ENCODE results near the gene JAKMIP1.

JAKMIP1 gene

GRCh38 chr4:6235012-6235411 is 34.7 kb upstream of the JAKMIP1 start:
- H3K9me3 Mint-ChIP-seq, result no peaks in the 10 kb centered on the region
- no peaks in the 10 kb centered on the region for H3K36me3 Mint-ChIP-seq (ENCODE audit: low read depth)
- H3K4me3 Mint-ChIP-seq, result no peak overlapping the region
- no peak for TF ChIP-seq CTCF (IDR thresholded peaks at IDR 0.05)
- peaks cover 5% of the 10 kb centered on the region for H3K27me3 Mint-ChIP-seq (ENCODE audit: low read depth, poor library complexity)
- no peak for DNase-seq
- H3K27ac Mint-ChIP-seq, result no peak overlapping the region
- H3K4me1 Mint-ChIP-seq, result no peaks in the 10 kb centered on the region

- Mint-ChIP-seq H3K4me1 (no peaks in the 10 kb centered on the region), H3K36me3 (ENCODE audit: low read depth) (no peaks in the 10 kb centered on the region), H3K9me3 (no peaks in the 10 kb centered on the region), H3K27me3 (ENCODE audit: low read depth, poor library complexity) (peaks cover under 1% of the 10 kb centered on the region), H3K4me3 (no peak overlapping the region), H3K27ac (no peak overlapping the region)
- no peak for TF ChIP-seq CTCF (IDR thresholded peaks at IDR 0.05)
- no peak for DNase-seq
Observed at GRCh38 chr4:6233929-6234328, 33.6 kb upstream of the JAKMIP1 start.

- H3K36me3 Mint-ChIP-seq (ENCODE audit: low read depth), result no peaks in the 10 kb centered on the region
- DNase-seq, result no peak
- no peaks in the 10 kb centered on the region for H3K4me1 Mint-ChIP-seq
- no peak overlapping the region for H3K4me3 Mint-ChIP-seq
- no peaks in the 10 kb centered on the region for H3K9me3 Mint-ChIP-seq
- H3K27ac Mint-ChIP-seq, result no peak overlapping the region
- peaks cover 5% of the 10 kb centered on the region for H3K27me3 Mint-ChIP-seq (ENCODE audit: low read depth, poor library complexity)
- TF ChIP-seq CTCF (IDR thresholded peaks at IDR 0.05), result no peak
Observed at GRCh38 chr4:6232836-6233785, 32.8 kb upstream of the JAKMIP1 start.

GRCh38 chr4:6231663-6232165 is 31.4 kb upstream of the JAKMIP1 start:
- Mint-ChIP-seq H3K4me3 (no peak overlapping the region), H3K4me1 (no peaks in the 10 kb centered on the region), H3K36me3 (ENCODE audit: low read depth) (no peaks in the 10 kb centered on the region), H3K27ac (no peak overlapping the region), H3K27me3 (ENCODE audit: low read depth, poor library complexity) (peaks cover 15% of the 10 kb centered on the region), H3K9me3 (no peaks in the 10 kb centered on the region)
- no peak for DNase-seq
- no peak for TF ChIP-seq CTCF (IDR thresholded peaks at IDR 0.05)

GRCh38 chr4:6230827-6231662 is 30.7 kb upstream of the JAKMIP1 start:
- no peaks in the 10 kb centered on the region for H3K9me3 Mint-ChIP-seq
- H3K36me3 Mint-ChIP-seq (ENCODE audit: low read depth), result no peaks in the 10 kb centered on the region
- DNase-seq, result no peak
- H3K4me3 Mint-ChIP-seq, result no peak overlapping the region
- peaks cover 15% of the 10 kb centered on the region for H3K27me3 Mint-ChIP-seq (ENCODE audit: low read depth, poor library complexity)
- no peak for TF ChIP-seq CTCF (IDR thresholded peaks at IDR 0.05)
- no peak overlapping the region for H3K27ac Mint-ChIP-seq
- no peaks in the 10 kb centered on the region for H3K4me1 Mint-ChIP-seq
